GM12878 (cell line): ENCODE measurements around the gene CDC42SE2. TPM values are rescaled to one million over a fixed set of nuclear protein-coding genes. Genes with fewer than 3 reads are reported as not detected.

Experiments used
- ATAC-seq: fragments of 200-7000 bp; cut with Tn5 transposase; 3 replicates; pipeline ENCODE4 v1.9.1; 2020; ENCODE audit warnings: mild to moderate bottlenecking, moderate library complexity
- BruUV-seq: library from RNA; stranded (reverse); fragments of 400-500 nt; replicated peaks from 2 replicates; lab custom pipeline; 2021; lab: Mats Ljungman, UMichigan
- CTCF ChIA-PET: fragments of 300-600 bp; sonication (Branson Sonifier 250); formaldehyde crosslinking; extraction: SDS; loops from one replicate; lab custom pipeline; 2021; ENCODE audit warnings: inconsistent platforms; lab: Yijun Ruan, JAX
- POLR2A ChIA-PET: fragments of 350-600 bp; formaldehyde crosslinking; extraction: SDS; loops from one replicate; lab custom pipeline; 2021; ENCODE audit warnings: inconsistent platforms; lab: Charles Lee
- RAD21 ChIA-PET: fragments of 300-600 bp; sonication (Branson Sonifier 250); formaldehyde crosslinking; loops from one replicate; lab custom pipeline; 2023; ENCODE audit warnings: antibody characterized with exemption; ENCODE audit not compliant: unreplicated experiment; lab: Charles Lee
- SMC1A ChIA-PET: fragments of 300-600 bp; sonication (Branson Sonifier 250); formaldehyde crosslinking; loops from one replicate; lab custom pipeline; 2023; ENCODE audit not compliant: unreplicated experiment, uncharacterized antibody; lab: Charles Lee
- DNase-seq: peaks from one replicate; pipeline ENCODE4 v3.0.0-alpha.2; 2011; ENCODE audit warnings: low read depth, low spot score
- FAIRE-seq: peaks from 3 replicates; lab custom pipeline; 2011; peaks lifted over from hg19 to GRCh38; lab: Jason Lieb, UNC
- H2AFZ ChIP-seq: 2 replicates; pipeline ENCODE4 v1.6.0; 2011; ENCODE audit warnings: low read depth, low read length, control low read depth; ENCODE audit not compliant: control insufficient read depth
- H3K27ac ChIP-seq: 2 replicates; pipeline ENCODE4 v1.5.1; 2011; ENCODE audit warnings: control low read depth; ENCODE audit not compliant: control insufficient read depth, insufficient read depth
- H3K27me3 ChIP-seq, 2 experiments: replicated peaks in 1 of 2; 2 replicates each; pipeline versions ENCODE4 v1.6.0 to v1.6.1; 2011; ENCODE audit warnings: low read length in 1 of 2; ENCODE audit not compliant: control insufficient read depth in 2 of 2, insufficient read depth in 2 of 2
- H3K36me3 ChIP-seq, 2 experiments: 2 replicates each; pipeline ENCODE4 v1.5.1; 2011; ENCODE audit warnings: low read length in 1 of 2; ENCODE audit not compliant: control insufficient read depth in 2 of 2, insufficient read depth in 2 of 2
- H3K4me1 ChIP-seq: 2 replicates; pipeline ENCODE4 v1.6.1; 2011; ENCODE audit warnings: mild to moderate bottlenecking, low read length, moderate library complexity, mixed read lengths; ENCODE audit not compliant: control insufficient read depth, insufficient read depth
- H3K4me2 ChIP-seq: 2 replicates; pipeline ENCODE4 v1.6.0; 2011; ENCODE audit warnings: control low read depth; ENCODE audit not compliant: control insufficient read depth, insufficient read depth
- H3K4me3 ChIP-seq: fragments of 200-600 bp; sonication (generic); 2 replicates; pipeline ENCODE4 v1.5.1; 2016
- H3K79me2 ChIP-seq: 2 replicates; pipeline ENCODE4 v1.6.0; 2011; ENCODE audit warnings: low read length; ENCODE audit not compliant: control insufficient read depth, insufficient read depth
- H3K9ac ChIP-seq: 2 replicates; pipeline ENCODE4 v1.8.0; 2011; ENCODE audit warnings: low read length, control low read depth, mixed read lengths; ENCODE audit not compliant: control insufficient read depth, insufficient read depth
- H3K9me3 ChIP-seq: replicated peaks from 3 replicates; pipeline ENCODE4 v1.5.1; 2011; ENCODE audit warnings: mild to moderate bottlenecking, low read length; ENCODE audit not compliant: control insufficient read depth, insufficient read depth
- H4K20me1 ChIP-seq: 2 replicates; pipeline ENCODE4 v1.6.0; 2011; ENCODE audit not compliant: control insufficient read depth, insufficient read depth
- CHD1 ChIP-seq: IDR thresholded peaks from 2 replicates; pipeline ENCODE4 v1.6.1; 2012; ENCODE audit warnings: low read depth, low read length, improper control_type of control experiment
- EP300 ChIP-seq, 2 experiments: fragments of 150-350 bp in 1 of 2; IDR thresholded peaks; 2 replicates each; pipeline ENCODE4 v1.6.1; 2011 to 2012; ENCODE audit warnings: low read depth in 2 of 2, low read length in 2 of 2, borderline replicate concordance in 1 of 2, improper control_type of control experiment in 1 of 2, inconsistent platforms in 1 of 2; ENCODE audit not compliant: control insufficient read depth in 1 of 2
- MTA3 ChIP-seq: IDR thresholded peaks from 2 replicates; pipeline ENCODE4 v1.6.1; 2012; ENCODE audit warnings: low read length, inconsistent platforms, borderline replicate concordance
- MYB ChIP-seq: fragments of 150-350 bp; IDR thresholded peaks from 2 replicates; pipeline ENCODE4 v1.6.1; 2014; ENCODE audit warnings: mild to moderate bottlenecking, low read depth, low read length, borderline replicate concordance
- NBN ChIP-seq: fragments of 450-650 bp; IDR thresholded peaks from 2 replicates; pipeline ENCODE4 v1.6.1; 2016
- SMC3 ChIP-seq: IDR thresholded peaks from 2 replicates; pipeline ENCODE4 v1.6.1; 2011; ENCODE audit warnings: low read length, improper control_type of control experiment, borderline replicate concordance
- SRF ChIP-seq, 2 experiments: IDR thresholded peaks; 2 replicates each; pipeline ENCODE4 v1.6.1; 2011; ENCODE audit warnings: low read depth in 2 of 2, low read length in 2 of 2, mild to moderate bottlenecking in 1 of 2, moderate library complexity in 1 of 2
- SUZ12 ChIP-seq: fragments of 200-600 bp; sonication (generic); IDR thresholded peaks from one replicate; pipeline ENCODE4 v1.6.1; 2018; ENCODE audit warnings: antibody characterized with exemption, mild to moderate bottlenecking; ENCODE audit not compliant: unreplicated experiment
- ZBTB11 ChIP-seq: fragments of 450-650 bp; formaldehyde crosslinking; IDR thresholded peaks from 2 replicates; pipeline ENCODE4 v1.5.0; 2022; ENCODE audit warnings: mild to moderate bottlenecking, missing genetic modification characterization
- ZNF384 ChIP-seq: IDR thresholded peaks from 2 replicates; pipeline ENCODE4 v1.6.1; 2012; ENCODE audit warnings: low read depth, mild to moderate bottlenecking, low read length, improper control_type of control experiment, borderline replicate concordance
- WGBS: methylation state at CpG from one replicate; pipeline ENCODE4 v1.1.6; 2016; ENCODE audit warnings: low lambda C conversion rate; ENCODE audit not compliant: insufficient replicate concordance, insufficient coverage; ENCODE audit errors: missing lambda C conversion rate; 5-methylcytosine and 5-hydroxymethylcytosine counted together
- in situ Hi-C: fragments of 300-500 bp; cut with MboI; formaldehyde crosslinking; loops from 9 replicates; pipeline ENCODE4 v1.14.3; 2018; ENCODE audit warnings: mixed read lengths
- intact Hi-C: fragments of 100-400 bp; cut with micrococcal nuclease; formaldehyde crosslinking; loops from one replicate; pipeline ENCODE4 v1.14.2; 2022; ENCODE audit not compliant: unreplicated experiment
- polyA plus RNA-seq, 11 experiments: library from polyadenylated mRNA; depleted of rRNA in 4 of 11; unstranded in 6 of 11; stranded (reverse) in 5 of 11; fragments of >200 nt; fragmentation: Nextera tagmentation in 4 of 11; fragmentation: Illumina TruSeq in 1 of 11; extraction: Ambion mirVana in 4 of 11; extraction: Trizol in 1 of 11; gene quantifications; 1 replicate in 1 of 11; 2 replicates in 10 of 11; pipeline versions ENCODE4 v1.2.1 to v1.2.3, GENCODE V29; 2011 to 2016; ENCODE audit warnings: inconsistent platforms in 2 of 11, missing spikeins in 2 of 11, low read depth in 1 of 11
- total RNA-seq, 4 experiments: library from RNA; depleted of rRNA in 3 of 4; stranded (reverse); fragments of >200 nt in 3 of 4; fragmentation: Illumina TruSeq in 1 of 4; extraction: Trizol in 1 of 4; gene quantifications; 2 replicates each; pipeline versions ENCODE4 v1.2.1 to v1.2.3, GENCODE V29; 2013 to 2021

CDC42SE2 gene
- total and polyA plus RNA-seq, 10 of the 15 experiments (the other 5 are each of a cell fraction or from before 2014, with no cell fraction given): 57.0 to 148 (median 80.3) TPM

- RAD21 ChIA-PET: interaction anchor here (0.7 to 3.0 kb wide), 16 partner anchors 10 to 134 kb away, joined by 3 to 30 read pairs (median 4); partner anchors contain the start of gene CDC42SE2
- Histone ChIP-seq H3K4me3 (peak overlapping the region; percentile 65), H3K4me1 (peaks cover 58% of the 10 kb centered on the region), H2AFZ (no peak overlapping the region), H3K4me2 (peak overlapping the region; percentile 97), H3K9me3 (no peaks in the 10 kb centered on the region), H3K27me3 (no peaks in the 10 kb centered on the region), H3K79me2 (peaks cover 95% of the 10 kb centered on the region), H3K36me3 (peaks cover 0 to 4% of the 10 kb centered on the region in 2 experiments; a peak in 2 of 4 replicates), H3K27ac (peak overlapping the region; percentile 89), H4K20me1 (peaks cover 4% of the 10 kb centered on the region; the same call in 1 of the 2 replicates), H3K9ac (peak overlapping the region; percentile 16; the same call in 1 of the 2 replicates)
- in situ Hi-C loops: no loop called here
- 0% methylated on average over 3 of the region's 3 CpGs for WGBS
- POLR2A ChIA-PET: interaction anchor here (0.8 to 2.8 kb wide), 7 partner anchors 8 to 122 kb away, joined by 3 to 17 read pairs (median 5); partner anchors contain the start of gene CDC42SE2
- intact Hi-C loops: loop anchor here (5.0 kb wide), 1 partner anchor 118 kb away; no protein-coding TSS in a partner anchor
- TF ChIP-seq MTA3: no peak
- TF ChIP-seq SUZ12: no peak
- CTCF ChIA-PET: interaction anchor here (0.6 to 2.7 kb wide), 8 partner anchors 10 to 175 kb away, joined by 3 to 9 read pairs (median 4); no protein-coding TSS in a partner anchor
- ATAC-seq (no peak), FAIRE-seq (no peak), DNase-seq (no peak)
- BruUV-seq: no TSS peak
- SMC1A ChIA-PET: interaction anchor here (0.7 to 41.3 kb wide), 18 partner anchors 8 to 135 kb away, joined by 3 to 1218 read pairs (median 5); partner anchors contain the start of gene CDC42SE2
Observed at GRCh38 chr5:131280417-131280816, 16.6 kb downstream of the CDC42SE2 start.

GRCh38 chr5:131281133-131281867, 17.4 kb downstream of the CDC42SE2 start:
- FAIRE-seq (peak; percentile 23), DNase-seq (no peak), ATAC-seq (peak; percentile 61)
- ChIA-PET RAD21 (interaction anchor here (0.8 to 3.0 kb wide), 16 partner anchors 9 to 133 kb away, joined by 3 to 30 read pairs (median 4); partner anchors contain the start of gene CDC42SE2), SMC1A (interaction anchor here (0.7 to 41.3 kb wide), 15 partner anchors 9 to 136 kb away, joined by 3 to 1218 read pairs (median 7); partner anchors contain the start of gene CDC42SE2), CTCF (interaction anchor here (0.9 to 2.7 kb wide), 6 partner anchors 9 to 135 kb away, joined by 3 to 9 read pairs (median 6); no protein-coding TSS in a partner anchor), POLR2A (interaction anchor here (1.0 to 2.8 kb wide), 6 partner anchors 9 to 123 kb away, joined by 3 to 17 read pairs (median 5); partner anchors contain the start of genes CDC42SE2 and HINT1)
- in situ Hi-C loops (no loop called here), intact Hi-C loops (loop anchor here (5.0 kb wide), 1 partner anchor 119 kb away; no protein-coding TSS in a partner anchor)
- Histone ChIP-seq H3K36me3 (peaks cover 0 to 5% of the 10 kb centered on the region in 2 experiments; a peak in 2 of 4 replicates), H2AFZ (no peak overlapping the region), H3K4me1 (peaks cover 55% of the 10 kb centered on the region), H3K9ac (peak overlapping the region; percentile 36), H3K4me3 (peak overlapping the region; percentile 44), H3K4me2 (peak overlapping the region; percentile 97), H3K27ac (peak overlapping the region; percentile 89), H3K79me2 (peaks cover 95% of the 10 kb centered on the region), H3K9me3 (no peaks in the 10 kb centered on the region), H4K20me1 (peaks cover 4% of the 10 kb centered on the region; the same call in 1 of the 2 replicates), H3K27me3 (no peaks in the 10 kb centered on the region)
- BruUV-seq: no TSS peak
- WGBS: under 1% methylated on average over 5 of the region's 5 CpGs
- TF ChIP-seq ZBTB11 (CRISPR knock-in tag) (no peak), EP300 (IDR thresholded peaks at IDR 0.05; ENCODE audit: borderline replicate concordance in 1 of 2, control insufficient read depth in 1 of 2, low read depth in 2 of 2, low read length in 2 of 2) (peak in 1 of 2 experiments; percentile 13; a peak in 1 of 4 replicates), CHD1 (no peak), MYB (no peak), ZNF384 (no peak), SMC3 (no peak), SRF (IDR thresholded peaks at IDR 0.05; ENCODE audit: low read depth in 2 of 2, low read length in 2 of 2) (no peak), NBN (0 out of 2 replicates have a peak, but pooled peaks have one; percentile 51)
